Ovary (tissue), 9 donors: ENCODE measurements around the gene ZNF556. TPM values are rescaled to one million over a fixed set of nuclear protein-coding genes. Genes with fewer than 3 reads are reported as not detected.

ENCODE experiments used
- DNase-seq, 5 donors: peaks; one replicate each; pipeline ENCODE4 v3.0.0-alpha.2; 2019 to 2020
- H3K27ac ChIP-seq, 2 donors: fragments of 200-600 bp; one replicate each; pipeline versions ENCODE4 v1.5.1 to v1.8.0; 2019 to 2022
- H3K27me3 ChIP-seq: fragments of 200-600 bp; one replicate; pipeline ENCODE4 v1.8.0; 2022
- H3K36me3 ChIP-seq: fragments of 200-600 bp; sonication (generic); one replicate; pipeline ENCODE4 v1.5.1; 2019
- H3K4me1 ChIP-seq: one replicate; pipeline ENCODE4 v1.8.1; 2013; ENCODE audit warnings: mild to moderate bottlenecking, moderate library complexity; ENCODE audit not compliant: insufficient read depth
- H3K4me3 ChIP-seq: fragments of 200-600 bp; sonication (generic); one replicate; pipeline ENCODE4 v1.5.1; 2017
- H3K9me3 ChIP-seq, 2 donors: fragments of 200-600 bp in 1 of 2; sonication (generic) in 1 of 2; one replicate each; pipeline versions ENCODE4 v1.5.1 to v1.8.1; 2013 to 2019; ENCODE audit warnings: mild to moderate bottlenecking in 1 of 2, moderate library complexity in 1 of 2
- EP300 ChIP-seq: sonication (generic); formaldehyde crosslinking; IDR thresholded peaks from one replicate; pipeline ENCODE4 v1.6.1; 2017; ENCODE audit warnings: antibody characterized with exemption
- POLR2A ChIP-seq: fragments of 450-650 bp; IDR thresholded peaks from one replicate; pipeline ENCODE4 v1.6.1; 2017; ENCODE audit warnings: antibody characterized with exemption, mild to moderate bottlenecking, moderate library complexity
- WGBS, 3 donors: extraction: QIAGEN DNeasy Blood & Tissue Kit in 1 of 3; methylation state at CpG; one replicate each; pipeline versions ENCODE4 v1.1.5 to v1.1.7; 2013 to 2017; 5-methylcytosine and 5-hydroxymethylcytosine counted together
- intact Hi-C, 4 donors: fragments of 100-400 bp; cut with DNase I; formaldehyde crosslinking; loops; one replicate each; pipeline versions ENCODE4 v1.11.0 to v1.15.1; 2022 to 2023
- polyA plus RNA-seq, 2 donors: library from polyadenylated mRNA; stranded (reverse); fragments of 200-250 nt in 1 of 2; fragments of 350-450 nt in 1 of 2; fragmentation: Illumina TruSeq in 1 of 2; extraction: RNeasy Lipid Tissue Mini Kit (QIAGEN cat#74804) in 1 of 2; gene quantifications; one replicate each; pipeline ENCODE4 v1.2.3, GENCODE V29; 2013 to 2014
- total RNA-seq, 7 donors: library from RNA; depleted of rRNA in 2 of 7; stranded (reverse); fragments of >200 nt in 2 of 7; fragmentation: NEBNext Ultra II Directional in 3 of 7; extraction: Animal tissue kit (Norgen Biotek cat#: 25700) in 3 of 7; gene quantifications; one replicate each; pipeline versions ENCODE4 v1.1.0 to v1.2.4, GENCODE V29; 2016 to 2023
- TF ChIP-seq, protein P1 (sequence below), 3 donors: fragments of 450-650 bp in 2 of 3; fragments of 200-600 bp in 1 of 3; IDR thresholded peaks; one replicate each; pipeline versions ENCODE4 v1.5.1 to v1.8.0; 2016 to 2022; ENCODE audit warnings: antibody characterized with exemption in 3 of 3, mild to moderate bottlenecking in 1 of 3
- donor health status: DM: no; HTN: no; CAD: no; lungs with moderate emphysema.
- donor health status: DM: no; HTN: no; CAD: no.
- donor health status: Bipolar disorder and iron deficiency.
- donor health status: DM: yes; HTN: yes; CAD: no.
- donor health status: DM: no; HTN: no; CAD: no.
- donor health status: DM: yes; HTN: yes; CAD: no.

The ZNF556 gene
- total and polyA plus RNA-seq, 9 donors: 2.8 to 9.0 (median 6.7) TPM

- WGBS, 3 donors: 73 to 89% (median 88%) methylated on average over 9 of the region's 9 CpGs
- no peaks in the 10 kb centered on the region for H3K9me3 ChIP-seq
These were observed 43.5 kb upstream of the ZNF556 start for GRCh38 chr19:2823646-2824045.

DNA sequence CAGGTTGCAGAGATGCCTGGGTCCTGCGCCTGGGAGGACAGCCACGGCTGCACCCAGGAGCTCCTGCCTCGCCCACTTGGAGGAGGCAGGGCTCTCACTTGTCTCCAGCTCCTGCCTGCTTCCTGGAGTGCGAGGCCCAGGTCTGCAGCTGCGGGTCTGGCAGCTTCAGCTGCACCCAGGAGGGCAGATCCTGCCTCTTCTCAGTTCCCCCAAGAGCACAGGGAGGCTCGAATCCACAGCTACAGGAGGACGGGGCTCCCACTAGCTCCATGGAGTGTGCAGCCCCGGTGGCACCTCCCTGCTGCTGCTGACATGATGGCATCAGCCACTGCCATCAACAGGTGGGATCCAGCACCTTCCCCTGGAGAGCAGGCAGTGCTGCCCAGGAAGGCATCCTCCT, 43.0 kb upstream of the ZNF556 start:
- H3K27me3 ChIP-seq: no peaks in the 10 kb centered on the region
- H3K4me1 ChIP-seq: peaks cover 7% of the 10 kb centered on the region
- no peak overlapping the region for H3K4me3 ChIP-seq
- TF ChIP-seq EP300 (no peak), POLR2A (no peak)
- TF ChIP-seq, protein P1, sequence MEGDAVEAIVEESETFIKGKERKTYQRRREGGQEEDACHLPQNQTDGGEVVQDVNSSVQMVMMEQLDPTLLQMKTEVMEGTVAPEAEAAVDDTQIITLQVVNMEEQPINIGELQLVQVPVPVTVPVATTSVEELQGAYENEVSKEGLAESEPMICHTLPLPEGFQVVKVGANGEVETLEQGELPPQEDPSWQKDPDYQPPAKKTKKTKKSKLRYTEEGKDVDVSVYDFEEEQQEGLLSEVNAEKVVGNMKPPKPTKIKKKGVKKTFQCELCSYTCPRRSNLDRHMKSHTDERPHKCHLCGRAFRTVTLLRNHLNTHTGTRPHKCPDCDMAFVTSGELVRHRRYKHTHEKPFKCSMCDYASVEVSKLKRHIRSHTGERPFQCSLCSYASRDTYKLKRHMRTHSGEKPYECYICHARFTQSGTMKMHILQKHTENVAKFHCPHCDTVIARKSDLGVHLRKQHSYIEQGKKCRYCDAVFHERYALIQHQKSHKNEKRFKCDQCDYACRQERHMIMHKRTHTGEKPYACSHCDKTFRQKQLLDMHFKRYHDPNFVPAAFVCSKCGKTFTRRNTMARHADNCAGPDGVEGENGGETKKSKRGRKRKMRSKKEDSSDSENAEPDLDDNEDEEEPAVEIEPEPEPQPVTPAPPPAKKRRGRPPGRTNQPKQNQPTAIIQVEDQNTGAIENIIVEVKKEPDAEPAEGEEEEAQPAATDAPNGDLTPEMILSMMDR (IDR thresholded peaks at IDR 0.05): no peak
- no peaks in the 10 kb centered on the region for H3K9me3 ChIP-seq
- intact Hi-C loops: no loop called here
- no peak for DNase-seq
- 67 to 88% (median 86%) methylated on average over 3 to 8 of the region's 8 CpGs for WGBS, 3 donors
- H3K36me3 ChIP-seq: no peaks in the 10 kb centered on the region
- H3K27ac ChIP-seq: no peak overlapping the region

More at GRCh38 chr19:2823646-2824045, 43.5 kb upstream of the ZNF556 start:
- Histone ChIP-seq H3K4me3 (no peak overlapping the region), H3K27me3 (no peaks in the 10 kb centered on the region), H3K4me1 (peaks cover 7% of the 10 kb centered on the region), H3K36me3 (no peaks in the 10 kb centered on the region), H3K27ac (no peak overlapping the region)
- no peak for TF ChIP-seq POLR2A
- TF ChIP-seq, protein P1 (IDR thresholded peaks at IDR 0.05): no peak
- no peak for TF ChIP-seq EP300
- DNase-seq: no peak
- intact Hi-C loops: no loop called here

DNA sequence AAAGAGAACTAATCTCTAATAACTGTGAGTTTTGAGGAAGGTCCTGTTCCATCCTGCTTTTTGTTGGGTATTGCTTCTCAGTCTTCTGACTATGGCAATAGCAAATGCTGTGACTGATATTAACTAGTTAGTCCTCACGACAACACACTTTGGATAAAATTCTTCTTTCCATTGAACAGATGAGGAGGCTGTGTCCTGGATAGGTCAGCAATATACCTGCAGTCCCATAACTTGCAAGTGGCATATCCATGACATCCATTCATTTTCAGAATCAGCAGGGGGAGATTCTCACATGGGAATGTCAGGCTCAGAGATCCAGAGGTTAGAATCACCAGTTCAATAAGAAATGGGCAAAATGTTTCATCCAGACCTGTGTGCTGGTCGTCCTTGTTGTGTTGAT, 40.1 kb upstream of the ZNF556 start:
- no peaks in the 10 kb centered on the region for H3K27me3 ChIP-seq
- H3K9me3 ChIP-seq: peaks cover 0 to 3% of the 10 kb centered on the region in 2 donors
- no peaks in the 10 kb centered on the region for H3K36me3 ChIP-seq
- H3K4me1 ChIP-seq: no peaks in the 10 kb centered on the region
- no peak for TF ChIP-seq POLR2A
- TF ChIP-seq, protein P1 (IDR thresholded peaks at IDR 0.05): no peak
- 98 to 100% (median 100%) methylated on average over 2 of the region's 2 CpGs for WGBS, 3 donors
- no peak for DNase-seq
- H3K4me3 ChIP-seq: no peak overlapping the region
- no peak overlapping the region for H3K27ac ChIP-seq
- intact Hi-C loops: no loop called here

DNA sequence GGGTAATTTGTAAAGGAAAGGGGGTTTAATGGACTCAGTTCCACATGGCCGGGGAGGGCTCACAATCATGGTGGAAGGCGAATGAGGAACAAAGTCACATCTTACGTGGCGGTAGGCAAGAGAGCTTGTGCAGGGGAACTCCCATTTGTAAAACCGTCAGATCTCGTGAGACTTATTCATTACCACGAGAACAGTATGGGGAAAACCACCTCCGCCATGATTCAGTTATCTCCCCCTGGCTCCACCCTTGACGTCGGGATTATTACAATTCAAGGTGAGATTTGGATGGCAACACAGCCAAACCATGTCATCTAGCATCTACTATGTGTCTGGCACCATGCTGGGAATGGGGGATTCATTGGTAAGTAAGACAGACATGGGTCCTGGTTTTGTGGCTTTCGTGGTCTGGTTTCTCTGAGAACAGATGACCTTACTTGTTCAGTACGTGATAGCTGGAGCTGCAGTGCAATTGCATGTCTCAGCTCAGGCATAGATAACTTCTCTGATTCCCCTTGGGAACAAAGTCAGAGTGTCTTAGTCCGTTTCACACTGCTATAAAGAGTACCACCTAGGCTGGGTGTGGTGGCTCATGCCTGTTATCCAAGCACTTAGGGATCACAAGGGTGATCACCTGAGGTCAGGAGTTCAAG, 39.2 kb upstream of the ZNF556 start:
- TF ChIP-seq POLR2A: no peak
- TF ChIP-seq, protein P1 (IDR thresholded peaks at IDR 0.05): no peak
- no peak for TF ChIP-seq EP300
- Histone ChIP-seq H3K36me3 (no peaks in the 10 kb centered on the region), H3K9me3 (peaks cover 0 to 11% of the 10 kb centered on the region in 2 donors), H3K27ac (no peak overlapping the region), H3K4me3 (no peak overlapping the region), H3K4me1 (no peaks in the 10 kb centered on the region), H3K27me3 (no peaks in the 10 kb centered on the region)
- DNase-seq: no peak
- WGBS, 3 donors: 90 to 95% (median 91%) methylated on average over 13 of the region's 13 CpGs
- intact Hi-C loops: no loop called here
